Prostate gland (tissue), 2 donors: ENCODE data around the gene DPP10. TPM values are rescaled to one million over a fixed set of nuclear protein-coding genes. Genes with fewer than 3 reads are reported as not detected.

Experiments used
- DNase-seq: peaks from one replicate; pipeline ENCODE4 v3.0.0-alpha.2; 2019; ENCODE audit warnings: low spot score
- H3K27ac ChIP-seq, 2 donors: fragments of 200-600 bp; sonication (generic); 2 replicates each; pipeline ENCODE4 v1.5.1; 2017 to 2019
- H3K27me3 ChIP-seq: fragments of 200-600 bp; sonication (generic); replicated peaks from 2 replicates; pipeline ENCODE4 v1.5.1; 2019; ENCODE audit not compliant: insufficient read depth
- H3K36me3 ChIP-seq, 2 donors: fragments of 200-600 bp; sonication (generic); 1 replicate in 1 of 2; 2 replicates in 1 of 2; pipeline versions ENCODE4 v1.5.1 to v1.8.1; 2017 to 2019
- H3K4me1 ChIP-seq: fragments of 200-600 bp; sonication (generic); replicated peaks from 2 replicates; pipeline ENCODE4 v1.5.1; 2019
- H3K4me3 ChIP-seq, 2 donors: fragments of 200-600 bp; sonication (generic); 2 replicates each; pipeline ENCODE4 v1.5.1; 2017 to 2019
- H3K9me3 ChIP-seq: fragments of 200-600 bp; sonication (generic); 2 replicates; pipeline ENCODE4 v1.5.1; 2017
- POLR2A ChIP-seq: fragments of 450-650 bp; IDR thresholded peaks from one replicate; pipeline ENCODE4 v1.6.1; 2016; ENCODE audit warnings: antibody characterized with exemption, mild to moderate bottlenecking
- POLR2AphosphoS5 ChIP-seq: sonication (generic); formaldehyde crosslinking; IDR thresholded peaks from one replicate; pipeline ENCODE4 v1.6.1; 2017; ENCODE audit warnings: antibody characterized with exemption
- WGBS: methylation state at CpG from one replicate; pipeline ENCODE4 v1.1.5; 2018; 5-methylcytosine and 5-hydroxymethylcytosine counted together
- intact Hi-C: fragments of 100-400 bp; cut with DNase I; formaldehyde crosslinking; loops from one replicate; pipeline ENCODE4 v1.14.2; 2022
- total RNA-seq, 2 donors: library from RNA; depleted of rRNA; stranded (reverse); fragments of >200 nt; gene quantifications; one replicate each; pipeline ENCODE4 v1.1.0, GENCODE V29; 2016
- TF ChIP-seq, protein P1 (sequence below), 4 experiments: fragments of 200-600 bp in 2 of 4; fragments of 450-650 bp in 2 of 4; sonication (generic) in 2 of 4; IDR thresholded peaks; 1 replicate in 3 of 4; 2 replicates in 1 of 4; pipeline ENCODE4 v1.5.1; 2016 to 2019; ENCODE audit warnings: antibody characterized with exemption in 4 of 4, mild to moderate bottlenecking in 2 of 4, moderate library complexity in 2 of 4

The DPP10 gene
- total RNA-seq, 2 donors from 2014 or later = 5.1 TPM; not detected in 1

DNA sequence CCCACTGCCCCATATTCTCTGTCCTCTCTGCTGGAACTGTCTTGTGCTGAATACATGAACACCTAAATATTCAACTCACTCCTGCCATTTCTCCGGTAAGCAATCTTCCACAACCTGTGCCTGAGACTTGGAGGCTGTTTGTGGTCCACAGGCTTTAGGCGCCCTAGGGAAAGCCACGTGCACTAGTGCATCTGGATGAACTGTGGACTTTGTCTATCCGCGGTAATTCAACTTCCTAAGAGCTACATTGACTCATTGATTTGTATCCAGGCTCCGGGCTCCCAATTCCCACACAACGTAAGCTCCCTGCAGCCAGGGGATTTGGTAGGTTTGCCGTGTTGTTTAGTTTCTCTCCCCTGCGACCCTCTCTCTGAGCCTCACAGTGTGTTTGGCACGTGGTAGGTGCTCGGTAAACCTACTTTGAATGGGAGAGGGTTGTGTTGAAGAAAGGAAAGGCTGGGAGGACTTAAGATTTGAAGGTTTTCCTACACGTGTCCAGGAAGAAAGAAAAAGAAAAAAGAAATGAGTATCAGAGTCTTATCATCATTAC, 718.2 kb downstream of the DPP10 start:
- no peaks in the 10 kb centered on the region for H3K36me3 ChIP-seq
- H3K9me3 ChIP-seq = no peaks in the 10 kb centered on the region
- H3K4me3 ChIP-seq = no peak overlapping the region
- no peaks in the 10 kb centered on the region for H3K4me1 ChIP-seq
- H3K27ac ChIP-seq = no peak overlapping the region
- 47% methylated on average over 12 of the region's 12 CpGs for WGBS
- TF ChIP-seq, protein P1, sequence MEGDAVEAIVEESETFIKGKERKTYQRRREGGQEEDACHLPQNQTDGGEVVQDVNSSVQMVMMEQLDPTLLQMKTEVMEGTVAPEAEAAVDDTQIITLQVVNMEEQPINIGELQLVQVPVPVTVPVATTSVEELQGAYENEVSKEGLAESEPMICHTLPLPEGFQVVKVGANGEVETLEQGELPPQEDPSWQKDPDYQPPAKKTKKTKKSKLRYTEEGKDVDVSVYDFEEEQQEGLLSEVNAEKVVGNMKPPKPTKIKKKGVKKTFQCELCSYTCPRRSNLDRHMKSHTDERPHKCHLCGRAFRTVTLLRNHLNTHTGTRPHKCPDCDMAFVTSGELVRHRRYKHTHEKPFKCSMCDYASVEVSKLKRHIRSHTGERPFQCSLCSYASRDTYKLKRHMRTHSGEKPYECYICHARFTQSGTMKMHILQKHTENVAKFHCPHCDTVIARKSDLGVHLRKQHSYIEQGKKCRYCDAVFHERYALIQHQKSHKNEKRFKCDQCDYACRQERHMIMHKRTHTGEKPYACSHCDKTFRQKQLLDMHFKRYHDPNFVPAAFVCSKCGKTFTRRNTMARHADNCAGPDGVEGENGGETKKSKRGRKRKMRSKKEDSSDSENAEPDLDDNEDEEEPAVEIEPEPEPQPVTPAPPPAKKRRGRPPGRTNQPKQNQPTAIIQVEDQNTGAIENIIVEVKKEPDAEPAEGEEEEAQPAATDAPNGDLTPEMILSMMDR (IDR thresholded peaks at IDR 0.05) = no peak
- no peak for TF ChIP-seq POLR2AphosphoS5
- TF ChIP-seq POLR2A = no peak
- intact Hi-C loops = no loop called here
- DNase-seq = no peak
- peaks cover 19% of the 10 kb centered on the region for H3K27me3 ChIP-seq

DNA sequence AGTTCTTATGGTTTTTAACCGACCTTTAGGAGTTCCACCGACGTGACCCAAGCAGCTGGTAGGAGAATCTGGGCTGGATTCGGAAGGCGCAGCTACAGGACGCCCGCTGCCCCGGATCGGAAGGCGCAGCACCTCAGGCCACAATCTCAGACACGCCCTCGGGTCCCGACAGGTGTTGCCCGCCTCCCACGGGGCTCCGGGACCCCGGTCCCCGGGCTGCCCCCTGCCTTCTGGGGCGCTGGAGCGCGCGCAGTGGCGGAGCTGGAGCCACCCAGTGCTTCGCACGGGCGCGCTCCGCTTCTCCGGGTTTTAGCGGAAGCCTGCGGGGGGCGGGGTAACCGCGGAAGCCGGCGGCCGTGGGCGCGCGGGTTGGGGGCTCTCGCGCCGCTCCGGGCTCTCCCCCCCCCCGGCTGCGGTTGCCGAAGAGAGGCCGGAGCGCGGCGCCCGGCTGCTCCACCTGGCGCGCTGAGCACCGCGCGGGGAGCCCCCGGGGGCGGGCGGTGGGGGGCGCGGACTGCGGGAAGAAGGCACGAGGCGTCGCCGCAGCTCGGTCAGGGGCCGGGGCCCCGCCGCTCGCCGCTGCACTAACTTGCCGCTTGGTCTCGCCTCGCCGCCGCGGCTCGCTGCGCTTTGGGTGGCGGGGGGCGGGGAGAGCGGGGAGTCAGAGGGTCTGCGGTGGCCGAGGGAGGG, 718.8 kb downstream of the DPP10 start:
- TF ChIP-seq, protein P1 (IDR thresholded peaks at IDR 0.05) = no peak
- TF ChIP-seq POLR2A (no peak), POLR2AphosphoS5 (no peak)
- Histone ChIP-seq H3K4me3 (peak overlapping the region in 1 of 2 donors; percentile 8), H3K27me3 (peaks cover 19% of the 10 kb centered on the region), H3K27ac (no peak overlapping the region), H3K4me1 (no peaks in the 10 kb centered on the region), H3K9me3 (no peaks in the 10 kb centered on the region), H3K36me3 (no peaks in the 10 kb centered on the region)
- intact Hi-C loops = no loop called here
- DNase-seq = no peak
- 2% methylated on average over 50 of the region's 86 CpGs for WGBS

DNA sequence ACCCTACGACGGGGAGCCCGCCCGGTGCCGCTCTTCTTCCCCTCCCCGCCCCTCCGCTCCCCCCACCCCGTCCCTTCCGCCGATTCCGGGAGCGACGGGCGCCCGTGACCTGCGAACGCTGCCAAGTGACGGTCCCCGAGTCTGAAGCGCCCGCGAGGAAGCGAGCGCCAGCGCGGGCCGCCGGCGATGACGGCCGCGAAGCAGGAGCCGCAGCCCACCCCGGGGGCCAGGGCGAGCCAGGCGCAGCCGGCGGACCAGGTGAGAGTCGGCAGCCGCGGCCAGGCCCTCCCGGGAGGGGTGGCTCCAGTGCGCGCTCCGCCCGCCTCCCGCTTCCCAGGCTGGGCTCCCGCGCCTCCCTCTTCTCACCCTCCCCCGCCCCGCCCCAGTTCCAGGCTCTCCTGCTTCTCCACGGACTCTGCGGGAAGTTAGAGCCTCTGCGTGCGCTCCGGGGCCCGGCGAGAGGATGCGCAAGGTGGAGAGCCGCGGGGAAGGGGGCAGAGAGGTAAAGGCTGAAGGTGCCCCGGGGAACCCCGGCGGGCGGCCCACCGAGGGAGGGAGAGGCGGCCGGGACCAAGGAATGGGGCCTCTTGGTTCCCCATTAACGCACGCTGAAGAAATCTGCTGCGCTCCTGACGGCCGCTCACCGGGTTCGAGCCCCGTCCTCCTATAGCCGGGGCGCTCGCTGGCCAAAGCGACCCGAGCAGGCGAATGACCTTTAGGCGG, 719.5 kb downstream of the DPP10 start:
- H3K27me3 ChIP-seq = peaks cover 19% of the 10 kb centered on the region
- H3K4me3 ChIP-seq = peak overlapping the region in 1 of 2 donors; percentile 8
- TF ChIP-seq, protein P1 (IDR thresholded peaks at IDR 0.05) = no peak
- TF ChIP-seq POLR2AphosphoS5 (no peak), POLR2A (no peak)
- no peaks in the 10 kb centered on the region for H3K36me3 ChIP-seq
- H3K27ac ChIP-seq = no peak overlapping the region
- WGBS = under 1% methylated on average over 36 of the region's 83 CpGs
- no peaks in the 10 kb centered on the region for H3K9me3 ChIP-seq
- H3K4me1 ChIP-seq = no peaks in the 10 kb centered on the region
- DNase-seq = no peak
- intact Hi-C loops = no loop called here

DNA sequence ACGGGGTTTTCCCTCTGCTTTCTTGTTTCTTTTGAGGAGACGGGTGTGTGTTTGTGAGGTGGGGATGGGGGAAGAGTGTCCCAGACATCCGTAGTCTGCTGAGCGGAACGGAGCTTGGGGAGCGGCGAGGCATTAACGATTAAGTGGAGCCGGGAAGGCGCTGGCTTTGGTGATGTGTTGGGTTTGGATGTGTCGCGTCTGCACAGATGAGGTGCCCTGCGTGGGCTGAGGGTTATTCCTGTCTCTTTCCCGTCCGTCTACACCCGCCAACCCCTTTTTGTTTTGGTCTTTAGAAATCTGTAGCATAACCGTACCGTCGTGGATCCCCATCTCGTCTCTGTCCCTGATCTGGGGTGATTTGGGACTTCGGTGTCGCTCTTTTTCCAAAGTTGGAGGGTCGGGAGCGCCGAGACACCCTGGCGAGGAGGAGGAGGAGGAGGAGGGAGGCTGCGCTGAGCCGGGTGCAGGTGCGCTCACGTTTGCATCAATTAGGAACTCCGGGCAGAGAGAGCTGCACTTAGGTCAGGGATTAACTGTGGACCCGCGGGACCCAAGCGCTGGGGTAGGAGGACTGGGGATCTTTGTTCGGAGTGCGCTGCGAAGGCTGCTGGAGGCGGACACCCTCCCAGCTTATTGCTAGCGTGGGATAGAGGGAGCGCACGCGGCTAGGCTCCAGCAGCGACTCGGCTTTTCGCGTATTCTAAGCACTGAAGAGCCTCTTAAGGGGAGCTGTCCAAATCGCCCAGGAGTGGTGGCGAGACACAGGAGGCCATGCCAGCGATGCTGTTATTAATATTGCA, 720.3 kb downstream of the DPP10 start:
- H3K9me3 ChIP-seq = no peaks in the 10 kb centered on the region
- no peak overlapping the region for H3K4me3 ChIP-seq
- H3K36me3 ChIP-seq = no peaks in the 10 kb centered on the region
- H3K27ac ChIP-seq = no peak overlapping the region
- H3K27me3 ChIP-seq = peaks cover 19% of the 10 kb centered on the region
- H3K4me1 ChIP-seq = no peaks in the 10 kb centered on the region
- no peak for TF ChIP-seq POLR2AphosphoS5
- no peak for TF ChIP-seq POLR2A
- TF ChIP-seq, protein P1 (IDR thresholded peaks at IDR 0.05) = no peak
- no peak for DNase-seq
- intact Hi-C loops = no loop called here
- WGBS = 2% methylated on average over 46 of the region's 49 CpGs
